GM21737 (cell line): ENCODE measurements around the gene LMBRD2.

ENCODE experiments used
- ATAC-seq: cut with Tn5 transposase; IDR thresholded peaks from one replicate; pipeline ENCODE4 v1.9.1; 2021; ENCODE audit warnings: mild to moderate bottlenecking, moderate library complexity; ENCODE audit not compliant: unreplicated experiment

The LMBRD2 gene

DNA sequence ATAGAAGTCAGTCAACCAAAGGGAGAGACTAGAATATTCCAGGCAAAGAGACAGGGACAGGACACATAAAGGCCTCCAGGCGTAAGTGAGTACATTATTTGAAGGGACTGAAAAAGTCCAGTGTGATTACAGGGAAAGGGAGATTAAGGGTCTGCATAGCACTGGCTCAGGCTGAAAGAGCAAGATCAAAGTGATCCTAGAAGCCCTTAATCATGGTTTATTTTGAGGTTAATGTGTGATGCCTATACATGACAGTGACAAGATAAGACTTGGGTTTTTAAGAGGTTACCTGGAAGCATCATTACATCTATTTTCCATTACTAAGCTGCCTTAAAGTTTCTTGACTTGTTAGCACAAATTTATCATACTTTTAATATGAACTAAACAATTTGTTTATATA is 25.8 kb downstream of the LMBRD2 start:
- no peak for ATAC-seq

GRCh38 chr5:36111238-36111637 is 40.4 kb downstream of the LMBRD2 start:
- no peak for ATAC-seq

- no peak for ATAC-seq
These were observed 42.8 kb downstream of the LMBRD2 start for GRCh38 chr5:36108758-36109460.

DNA sequence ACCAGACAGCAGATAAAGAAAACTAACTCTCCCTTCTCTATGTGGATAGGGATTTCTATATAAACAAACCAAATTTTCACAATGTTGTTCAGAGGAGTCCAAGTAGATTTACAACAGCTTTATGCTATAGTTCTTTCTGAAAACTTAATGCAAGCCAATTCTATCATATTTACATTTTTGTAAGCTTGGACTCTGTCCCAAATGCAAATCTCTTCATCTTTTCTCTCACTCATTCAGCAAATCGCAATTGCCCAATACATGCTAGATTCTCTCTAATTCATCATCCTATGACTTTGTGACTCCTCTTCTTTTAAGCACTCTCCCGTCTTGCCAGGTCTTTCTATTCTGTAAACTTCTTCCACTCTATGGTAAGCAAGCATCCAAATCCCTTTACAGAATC is 45.9 kb downstream of the LMBRD2 start:
- ATAC-seq, result no peak

GRCh38 chr5:36099748-36100147 is 51.9 kb downstream of the LMBRD2 start:
- no peak for ATAC-seq

- ATAC-seq, result no peak
These were observed 55.2 kb downstream of the LMBRD2 start for GRCh38 chr5:36096486-36096885.

DNA sequence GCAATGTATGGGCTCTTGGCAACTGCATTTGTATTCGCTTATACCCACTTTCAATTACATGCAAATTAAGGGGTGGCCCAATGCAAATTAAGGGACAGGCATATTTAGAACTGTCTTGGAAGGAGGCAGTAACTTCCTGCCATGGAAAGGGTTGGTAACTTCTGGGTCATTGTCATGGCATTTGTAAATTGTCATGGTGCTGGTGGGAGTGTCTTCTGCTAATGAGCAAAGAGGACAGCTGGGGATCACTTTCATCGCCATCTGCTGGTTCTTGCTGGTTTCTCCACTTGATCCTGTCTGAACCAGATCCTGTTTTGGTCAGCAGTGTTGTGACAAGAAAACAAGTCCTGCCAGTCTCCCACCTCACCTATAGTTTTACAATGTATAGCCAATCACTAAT is 61.7 kb downstream of the LMBRD2 start:
- ATAC-seq, result peak; percentile 74

GRCh38 chr5:36079200-36079781 is 72.4 kb downstream of the LMBRD2 start:
- ATAC-seq, result peak; percentile 87

- ATAC-seq, result no peak
These were observed 73.3 kb downstream of the LMBRD2 start for GRCh38 chr5:36078430-36078829.

DNA sequence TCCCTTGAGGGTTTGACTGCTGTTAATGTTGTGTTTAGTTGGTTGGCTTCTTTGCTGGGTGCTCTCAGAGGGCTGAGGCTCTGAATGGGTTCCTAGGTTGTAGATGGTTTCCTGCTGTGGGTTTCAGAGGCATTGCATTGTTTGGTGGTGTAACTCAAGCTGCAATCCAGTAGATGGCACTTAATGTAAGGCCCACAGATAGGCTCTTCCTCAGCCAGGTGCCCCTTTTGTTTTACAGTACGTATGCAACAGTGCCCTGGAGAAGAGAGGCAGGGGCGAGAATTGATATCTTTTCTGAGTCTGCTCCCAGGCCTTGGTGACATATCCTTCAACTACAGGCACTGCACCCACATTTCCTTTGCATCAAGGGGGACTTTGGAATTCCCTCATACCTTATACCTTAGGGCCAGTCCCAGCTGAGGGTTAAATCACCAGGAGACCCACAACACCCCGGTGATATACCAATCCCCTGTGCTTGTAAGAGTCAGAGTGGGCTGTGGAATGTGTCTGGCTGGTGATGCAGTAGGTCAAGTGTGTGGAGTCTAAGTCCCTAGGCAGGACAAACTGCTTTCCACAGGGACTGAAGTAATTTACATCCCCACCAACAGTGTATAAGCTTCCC is 78.0 kb downstream of the LMBRD2 start:
- ATAC-seq, result peak; percentile 70

- no peak for ATAC-seq
These were observed 80.8 kb downstream of the LMBRD2 start for GRCh38 chr5:36070687-36071571.

DNA sequence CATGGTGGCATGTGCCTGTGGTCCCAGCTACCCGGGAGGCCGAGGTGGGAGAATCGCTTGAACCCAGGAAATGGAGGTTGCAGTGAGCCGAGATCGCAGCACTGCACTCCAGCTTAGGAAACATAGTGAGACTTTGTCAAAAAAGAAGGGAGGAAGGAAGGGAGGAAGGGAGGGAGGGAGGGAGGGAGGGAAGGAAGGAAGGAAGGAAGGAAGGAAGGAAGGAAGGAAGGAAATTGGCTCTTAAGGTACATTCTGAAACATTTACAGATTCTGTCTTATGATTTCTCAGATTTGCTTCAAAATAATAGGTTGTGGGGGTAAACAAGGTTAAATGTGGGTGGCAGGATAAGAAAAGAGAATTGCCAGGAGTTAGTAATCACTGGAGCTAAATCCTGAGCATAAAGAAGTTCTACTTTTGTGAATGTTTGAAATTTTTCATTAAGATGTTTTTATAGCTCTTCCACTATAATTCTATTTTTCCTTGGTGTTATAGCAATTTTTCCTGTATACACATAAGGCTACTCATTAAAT is 82.9 kb downstream of the LMBRD2 start:
- no peak for ATAC-seq

GRCh38 chr5:36066540-36067210 is 85.0 kb downstream of the LMBRD2 start, which contains the start of gene UGT3A2:
TSS of gene UGT3A2 (minus strand) at chr5:36066882. CDS start at chr5:36066789, 93 bp downstream.
- no peak for ATAC-seq

DNA sequence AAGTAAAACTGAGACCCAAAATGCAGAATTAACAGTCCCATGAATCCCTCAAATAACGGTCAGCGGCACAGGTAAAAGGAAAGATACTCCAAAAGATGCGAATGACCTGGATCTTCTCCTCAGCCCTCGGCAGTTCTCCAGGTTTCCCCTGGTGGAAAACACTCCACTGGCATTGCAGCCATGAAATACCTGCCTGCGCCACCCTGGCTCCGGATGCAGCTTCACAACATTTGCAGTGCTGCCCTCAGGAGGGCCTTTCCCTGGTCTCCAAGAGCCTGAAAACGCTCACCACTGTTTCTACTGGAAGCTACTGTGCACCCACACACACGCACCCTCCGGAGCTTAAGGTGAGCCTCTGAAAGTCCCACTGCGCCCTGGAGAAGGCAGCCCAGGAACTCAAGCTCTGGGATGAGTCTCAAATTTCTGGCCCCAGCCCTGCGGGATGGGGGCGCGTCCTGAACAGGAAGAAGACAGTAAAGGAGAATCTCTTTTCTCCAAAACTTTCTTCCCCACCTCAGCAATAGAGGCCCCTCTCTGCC is 85.6 kb downstream of the LMBRD2 start:
- ATAC-seq, result no peak

- ATAC-seq, result no peak
These were observed 91.2 kb downstream of the LMBRD2 start for GRCh38 chr5:36060420-36060887.

- no peak for ATAC-seq
These were observed 91.9 kb downstream of the LMBRD2 start for GRCh38 chr5:36059571-36060419.

DNA sequence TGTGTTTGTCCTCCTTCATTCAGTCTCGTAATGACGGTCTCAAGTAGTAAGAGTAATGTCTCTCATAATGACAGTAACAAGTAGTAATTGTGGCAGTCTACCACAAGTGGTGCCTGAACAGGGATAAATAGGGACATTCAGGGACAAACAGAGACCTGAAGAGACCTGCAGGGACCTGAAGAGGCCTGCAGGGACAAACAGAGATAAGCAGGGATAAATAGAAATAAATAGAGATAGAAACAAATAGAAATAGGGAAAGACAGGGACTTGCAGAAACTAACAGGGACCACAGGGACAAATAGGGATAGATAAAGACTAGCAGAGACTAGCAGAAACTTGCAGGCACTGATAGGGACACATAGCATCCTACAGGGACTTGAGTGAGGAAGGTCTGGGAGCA is 92.9 kb downstream of the LMBRD2 start:
- ATAC-seq, result no peak

GRCh38 chr5:36057386-36057785 is 94.3 kb downstream of the LMBRD2 start:
- no peak for ATAC-seq

- no peak for ATAC-seq
These were observed 95.3 kb downstream of the LMBRD2 start for GRCh38 chr5:36056422-36056821.
